Fibroblast of villous mesenchyme (primary cell): ENCODE data around the gene SLC2A13. TPM values are rescaled to one million over a fixed set of nuclear protein-coding genes. Genes with fewer than 3 reads are reported as not detected.

Experiments
- DNase-seq: peaks from one replicate; pipeline ENCODE4 v3.0.0-alpha.2; 2010; ENCODE audit warnings: low read depth
- H3K4me3 ChIP-seq: 2 replicates; pipeline ENCODE4 v1.5.1; 2011; ENCODE audit warnings: low read depth, mild to moderate bottlenecking, low read length
- CTCF ChIP-seq: IDR thresholded peaks from 2 replicates; pipeline ENCODE4 v1.5.1; 2012; ENCODE audit warnings: low read depth, mild to moderate bottlenecking, low read length; ENCODE audit not compliant: insufficient read depth
- total RNA-seq: library from RNA; depleted of rRNA; stranded (reverse); fragments of >200 nt; gene quantifications from 2 replicates; pipeline ENCODE4 v1.2.3, GENCODE V29; 2012

Gene SLC2A13
- total RNA-seq, 1 donor: 16.4 TPM

- DNase-seq: no peak
- TF ChIP-seq CTCF: no peak
- no peak overlapping the region for H3K4me3 ChIP-seq
These were observed 218.0 kb downstream of the SLC2A13 start for GRCh38 chr12:39887856-39888255.

GRCh38 chr12:39886106-39886505 is 219.8 kb downstream of the SLC2A13 start:
- no peak overlapping the region for H3K4me3 ChIP-seq
- TF ChIP-seq CTCF: no peak
- no peak for DNase-seq

- no peak for DNase-seq
- H3K4me3 ChIP-seq: no peak overlapping the region
- no peak for TF ChIP-seq CTCF
These were observed 221.2 kb downstream of the SLC2A13 start for GRCh38 chr12:39884616-39885125.

- no peak for DNase-seq
- no peak overlapping the region for H3K4me3 ChIP-seq
- no peak for TF ChIP-seq CTCF
These were observed 222.5 kb downstream of the SLC2A13 start for GRCh38 chr12:39883411-39883810.

- TF ChIP-seq CTCF: no peak
- H3K4me3 ChIP-seq: no peak overlapping the region
- no peak for DNase-seq
These were observed 227.1 kb downstream of the SLC2A13 start for GRCh38 chr12:39878753-39879152.

- no peak for DNase-seq
- TF ChIP-seq CTCF: no peak
- H3K4me3 ChIP-seq: no peak overlapping the region
These were observed 230.2 kb downstream of the SLC2A13 start for GRCh38 chr12:39875721-39876120.

GRCh38 chr12:39874785-39875184 is 231.1 kb downstream of the SLC2A13 start:
- DNase-seq: no peak
- no peak overlapping the region for H3K4me3 ChIP-seq
- no peak for TF ChIP-seq CTCF
